ENCODE measurements around the gene PSMB8. TPM values are rescaled to one million over a fixed set of nuclear protein-coding genes. Genes with fewer than 3 reads are reported as not detected.

The PSMB8 gene
- total and polyA plus RNA-seq, 2 of the 8 experiments (the other 6 are each of a cell fraction or from before 2014, with no cell fraction given): 18.4 to 43.0 TPM

- TF ChIP-seq CHD7 (IDR thresholded peaks at IDR 0.05; ENCODE audit: insufficient replicate concordance, low read length) (no peak), POLR2A (IDR thresholded peaks at IDR 0.05; ENCODE audit: control extremely low read depth in 1 of 2, low read depth in 2 of 2, low read length in 2 of 2) (no peak), TAF7 (optimal IDR thresholded peaks at IDR 0.05; ENCODE audit: borderline replicate concordance, low read depth, low read length) (no peak), CEBPB (IDR thresholded peaks at IDR 0.05; ENCODE audit: low read depth, low read length) (no peak)
Observed at GRCh38 chr6:32799740-32800139, 44.1 kb downstream of the PSMB8 start (continued).
